Spleen (tissue), 11 donors: ENCODE measurements around the gene CNKSR3. TPM values are rescaled to one million over a fixed set of nuclear protein-coding genes. Genes with fewer than 3 reads are reported as not detected.

Experiments used
- DNase-seq: peaks from one replicate; pipeline ENCODE4 v3.0.0-alpha.2; 2020
- H3K27ac ChIP-seq, 8 donors: fragments of 200-600 bp; sonication (generic) in 7 of 8; 1 replicate in 4 of 8; 2 replicates in 4 of 8; pipeline versions ENCODE4 v1.5.0 to v1.8.0; 2016 to 2021; ENCODE audit warnings: inconsistent platforms in 4 of 8, mild to moderate bottlenecking in 4 of 8, moderate library complexity in 1 of 8
- H3K27me3 ChIP-seq, 7 donors: fragments of 200-600 bp; sonication (generic) in 6 of 7; replicated peaks in 1 of 7; 1 replicate in 4 of 7; 2 replicates in 3 of 7; pipeline versions ENCODE4 v1.5.0 to v1.8.0; 2016 to 2021; ENCODE audit warnings: inconsistent platforms in 3 of 7, mild to moderate bottlenecking in 1 of 7
- H3K36me3 ChIP-seq, 6 donors: fragments of 200-600 bp; sonication (generic) in 5 of 6; 1 replicate in 4 of 6; 2 replicates in 2 of 6; pipeline versions ENCODE4 v1.5.0 to v1.8.0; 2016 to 2021; ENCODE audit warnings: inconsistent platforms in 2 of 6
- H3K4me1 ChIP-seq, 6 donors: fragments of 200-600 bp; sonication (generic) in 5 of 6; 1 replicate in 3 of 6; 2 replicates in 3 of 6; pipeline versions ENCODE4 v1.5.0 to v1.8.0; 2016 to 2021; ENCODE audit warnings: inconsistent platforms in 3 of 6
- H3K4me3 ChIP-seq, 8 donors: fragments of 200-600 bp; sonication (generic) in 7 of 8; 1 replicate in 4 of 8; 2 replicates in 4 of 8; pipeline versions ENCODE4 v1.5.0 to v1.8.0; 2016 to 2021; ENCODE audit warnings: inconsistent platforms in 4 of 8, mild to moderate bottlenecking in 4 of 8, moderate library complexity in 2 of 8
- H3K9me3 ChIP-seq, 8 donors: fragments of 200-600 bp; sonication (generic) in 7 of 8; 1 replicate in 4 of 8; 2 replicates in 4 of 8; pipeline versions ENCODE4 v1.5.0 to v1.8.0; 2016 to 2021; ENCODE audit warnings: inconsistent platforms in 4 of 8
- CTCF ChIP-seq, 11 experiments: fragments of 200-600 bp in 7 of 11; fragments of 450-650 bp in 4 of 11; sonication (generic) in 4 of 11; IDR thresholded peaks in 8 of 11; conservative IDR thresholded peaks in 3 of 11; 1 replicate in 7 of 11; 2 replicates in 4 of 11; pipeline versions ENCODE4 v1.4.0 to v1.8.0; 2016 to 2021; ENCODE audit warnings: antibody characterized with exemption in 11 of 11, inconsistent platforms in 4 of 11, mild to moderate bottlenecking in 1 of 11
- POLR2A ChIP-seq, 3 donors: fragments of 450-650 bp; IDR thresholded peaks; one replicate each; pipeline ENCODE4 v1.5.1; 2017; ENCODE audit warnings: antibody characterized with exemption in 3 of 3, mild to moderate bottlenecking in 1 of 3
- POLR2AphosphoS5 ChIP-seq, 3 donors: sonication (generic); formaldehyde crosslinking; IDR thresholded peaks; one replicate each; pipeline ENCODE4 v1.5.1; 2017; ENCODE audit warnings: antibody characterized with exemption in 3 of 3
- WGBS, 5 donors: extraction: QIAGEN DNeasy Blood & Tissue Kit in 3 of 5; methylation state at CpG; one replicate each; pipeline versions ENCODE4 v1.1.5 to v1.1.7; 2013 to 2018; 5-methylcytosine and 5-hydroxymethylcytosine counted together
- intact Hi-C: fragments of 100-400 bp; cut with DNase I; formaldehyde crosslinking; loops from one replicate; pipeline ENCODE4 v1.15.0; 2023; ENCODE audit warnings: low total_unique reads
- polyA plus RNA-seq, 3 donors: library from polyadenylated mRNA; stranded (reverse); fragments of 200-250 nt; gene quantifications; one replicate each; pipeline ENCODE4 v1.2.1, GENCODE V29; 2013
- total RNA-seq, 7 donors: library from RNA; depleted of rRNA in 3 of 7; stranded (reverse); fragments of >200 nt in 3 of 7; fragmentation: NEBNext Ultra II Directional in 4 of 7; extraction: Animal tissue kit (Norgen Biotek cat#: 25700) in 4 of 7; gene quantifications; one replicate each; pipeline versions ENCODE4 v1.1.0 to v1.2.1, GENCODE V29; 2016 to 2021
- donor health status: healthy with polysubstance abuse.
- donor health status: DM: no; HTN: no; CAD: no; lungs with moderate emphysema.
- donor health status: DM: no; HTN: no; CAD: no.
- donor health status: Bipolar disorder and iron deficiency.
- donor health status: healthy.
- donor health status: DM: no; HTN: no; CAD: no.
- donor health status: DM: yes; HTN: yes; CAD: no.

Gene CNKSR3
- total and polyA plus RNA-seq, 10 donors, result 1.7 to 45.0 (median 18.0) TPM

DNA sequence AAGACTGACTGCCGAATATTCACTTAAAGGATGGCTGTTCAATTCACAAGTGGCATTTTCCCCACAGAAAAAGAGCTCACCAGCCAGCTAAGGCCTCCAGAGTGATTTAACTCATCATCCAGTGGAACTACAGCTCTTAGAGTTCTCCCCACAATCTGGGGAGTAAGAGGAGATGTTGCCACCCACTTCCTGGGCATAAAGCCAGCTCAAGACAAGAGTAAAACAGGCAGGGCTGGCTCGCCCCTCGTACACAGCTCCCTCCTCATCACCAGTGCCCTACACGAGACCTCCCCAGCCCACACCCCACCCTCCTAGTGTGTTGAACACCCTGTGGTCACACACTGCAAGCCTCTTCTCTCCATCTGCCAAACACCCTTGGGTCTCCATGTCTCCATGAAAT, 106.7 kb downstream of the CNKSR3 start:
- H3K4me3 ChIP-seq, result no peak overlapping the region
- H3K9me3 ChIP-seq, result no peaks in the 10 kb centered on the region
- peaks cover 0 to 24% (median 3%) of the 10 kb centered on the region in 6 donors for H3K36me3 ChIP-seq
- intact Hi-C loops, result no loop called here
- peak overlapping the region in 4 of 8 donors; percentile 6 to 35 (median 22) for H3K27ac ChIP-seq
- H3K4me1 ChIP-seq, result peaks cover 0 to 6% (median 0%) of the 10 kb centered on the region in 6 donors
- DNase-seq, result no peak
- WGBS, 5 donors, result 21 to 33% (median 22%) methylated on average over 4 of the region's 4 CpGs
- H3K27me3 ChIP-seq, result no peaks in the 10 kb centered on the region
- TF ChIP-seq POLR2AphosphoS5 (IDR thresholded peaks at IDR 0.05) (no peak), POLR2A (IDR thresholded peaks at IDR 0.05) (no peak), CTCF (IDR thresholded peaks at IDR 0.05 in 8 of 11, conservative IDR thresholded peaks at IDR 0.05 in 3 of 11) (no peak)

DNA sequence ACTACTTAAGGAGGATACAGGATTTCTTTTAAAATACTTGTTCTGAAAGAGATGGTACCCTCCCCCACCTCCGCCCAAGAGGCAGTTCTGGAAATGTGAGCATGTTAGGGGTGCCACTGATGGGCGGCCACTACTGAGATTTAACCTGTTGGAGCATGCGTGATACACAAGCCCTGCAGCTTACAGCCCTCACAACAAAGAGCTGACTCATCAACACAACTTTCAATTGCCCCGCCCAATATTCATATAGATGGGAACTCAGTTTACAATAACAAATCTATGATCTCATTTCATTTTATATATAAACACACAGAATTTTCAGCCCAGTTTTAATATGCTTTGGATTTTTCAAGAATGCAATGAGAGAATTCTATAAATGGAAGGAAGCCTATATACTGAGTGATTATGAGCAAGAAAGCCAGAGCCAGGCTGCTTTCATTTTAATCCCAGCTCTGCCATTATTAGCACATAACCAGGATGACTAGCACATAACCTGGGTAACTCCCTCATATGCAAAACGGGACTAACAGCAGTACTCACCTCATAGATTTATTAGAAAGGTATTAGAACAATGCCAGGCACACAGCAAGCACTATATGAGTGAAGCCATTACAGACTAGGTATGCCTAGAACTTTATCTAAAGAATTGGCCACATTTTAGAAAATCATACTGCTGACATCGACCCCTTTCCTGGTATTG, 108.3 kb downstream of the CNKSR3 start:
- intact Hi-C loops, result no loop called here
- WGBS, 5 donors, result 84 to 94% (median 92%) methylated on average over 6 of the region's 6 CpGs

GRCh38 chr6:154399097-154399496, 111.4 kb downstream of the CNKSR3 start:
- Histone ChIP-seq H3K4me1 (no peaks in the 10 kb centered on the region), H3K4me3 (no peak overlapping the region), H3K27ac (no peak overlapping the region), H3K9me3 (no peaks in the 10 kb centered on the region), H3K36me3 (peaks cover 0 to 11% (median 0%) of the 10 kb centered on the region in 6 donors), H3K27me3 (no peaks in the 10 kb centered on the region)
- WGBS, 5 donors, result 79 to 95% (median 93%) methylated on average over 5 of the region's 5 CpGs
- DNase-seq, result no peak
- intact Hi-C loops, result no loop called here
- TF ChIP-seq CTCF (IDR thresholded peaks at IDR 0.05 in 8 of 11, conservative IDR thresholded peaks at IDR 0.05 in 3 of 11), result no peak

More for the DNA sequence above, 108.3 kb downstream of the CNKSR3 start:
- DNase-seq, result no peak
- peaks cover 0 to 24% (median 3%) of the 10 kb centered on the region in 6 donors for H3K36me3 ChIP-seq
- peaks cover 0 to 6% (median 0%) of the 10 kb centered on the region in 6 donors for H3K4me1 ChIP-seq
- TF ChIP-seq POLR2A (IDR thresholded peaks at IDR 0.05) (no peak), POLR2AphosphoS5 (IDR thresholded peaks at IDR 0.05) (no peak), CTCF (IDR thresholded peaks at IDR 0.05 in 8 of 11, conservative IDR thresholded peaks at IDR 0.05 in 3 of 11) (no peak)
- H3K27ac ChIP-seq, result no peak overlapping the region
- no peaks in the 10 kb centered on the region for H3K27me3 ChIP-seq
- no peaks in the 10 kb centered on the region for H3K9me3 ChIP-seq
- H3K4me3 ChIP-seq, result no peak overlapping the region

GRCh38 chr6:154397491-154398195, 112.8 kb downstream of the CNKSR3 start:
- Histone ChIP-seq H3K4me3 (no peak overlapping the region), H3K36me3 (peaks cover 0 to 11% (median 0%) of the 10 kb centered on the region in 6 donors), H3K27me3 (peaks cover 0 to 6% (median 0%) of the 10 kb centered on the region in 7 donors), H3K9me3 (no peaks in the 10 kb centered on the region), H3K27ac (no peak overlapping the region), H3K4me1 (no peaks in the 10 kb centered on the region)
- 87 to 97% (median 94%) methylated on average over 9 of the region's 9 CpGs for WGBS, 5 donors
- DNase-seq, result no peak
- intact Hi-C loops, result no loop called here
- TF ChIP-seq CTCF (IDR thresholded peaks at IDR 0.05 in 8 of 11, conservative IDR thresholded peaks at IDR 0.05 in 3 of 11), result no peak
- TF ChIP-seq POLR2AphosphoS5 (IDR thresholded peaks at IDR 0.05), result no peak
- TF ChIP-seq POLR2A (IDR thresholded peaks at IDR 0.05), result no peak
